ENCODE results near the gene EIF6. TPM values are rescaled to one million over a fixed set of nuclear protein-coding genes. Genes with fewer than 3 reads are reported as not detected.

Gene EIF6
- total and polyA plus RNA-seq, 2 donors (not counting 1 experiment from before 2014, with no cell fraction given) = 117 to 156 TPM

GRCh38 chr20:35293303-35294292 is 9.0 kb upstream of the EIF6 start:
- no peaks in the 10 kb centered on the region for H3K36me3 ChIP-seq (ENCODE audit: control insufficient read depth, insufficient read depth, low read length)
- no peak overlapping the region for H3K4me2 ChIP-seq (ENCODE audit: extremely low read depth, insufficient read depth, low read length)
- H3K9me3 ChIP-seq (ENCODE audit: control insufficient read depth, insufficient read depth, low read depth, low read length) = no peaks in the 10 kb centered on the region
- DNase-seq (ENCODE audit: low read depth in 2 of 2) = no peak
- no peak overlapping the region for H3K4me3 ChIP-seq (replicated peaks in 1 of 4; ENCODE audit: control extremely low read depth in 1 of 4, insufficient read depth in 1 of 4, low read depth in 3 of 4, low read length in 4 of 4)
- no peak overlapping the region for H2AFZ ChIP-seq (ENCODE audit: low read length)
- H3K27ac ChIP-seq (ENCODE audit: insufficient read depth, low read length) = no peak overlapping the region
- no peaks in the 10 kb centered on the region for H4K20me1 ChIP-seq (ENCODE audit: control insufficient read depth, extremely low read depth, insufficient read depth, low read length)
- no peaks in the 10 kb centered on the region for H3K79me2 ChIP-seq (ENCODE audit: control insufficient read depth, insufficient read depth, low read length)
- no peak overlapping the region for H3K9ac ChIP-seq (ENCODE audit: insufficient read depth, low read length)
- H3K4me1 ChIP-seq (ENCODE audit: control insufficient read depth, extremely low read depth, insufficient read depth, low read length) = no peaks in the 10 kb centered on the region
- H3K27me3 ChIP-seq (ENCODE audit: control insufficient read depth, insufficient read depth, low read length) = peaks cover 3% of the 10 kb centered on the region
- no peak for TF ChIP-seq CTCF (conservative IDR thresholded peaks at IDR 0.05 in 1 of 2, IDR thresholded peaks at IDR 0.05 in 1 of 2; ENCODE audit: low read depth in 1 of 2, low read length in 2 of 2)
- no peak for TF ChIP-seq EZH2 (IDR thresholded peaks at IDR 0.05; ENCODE audit: low read length, missing control alignments)

DNA sequence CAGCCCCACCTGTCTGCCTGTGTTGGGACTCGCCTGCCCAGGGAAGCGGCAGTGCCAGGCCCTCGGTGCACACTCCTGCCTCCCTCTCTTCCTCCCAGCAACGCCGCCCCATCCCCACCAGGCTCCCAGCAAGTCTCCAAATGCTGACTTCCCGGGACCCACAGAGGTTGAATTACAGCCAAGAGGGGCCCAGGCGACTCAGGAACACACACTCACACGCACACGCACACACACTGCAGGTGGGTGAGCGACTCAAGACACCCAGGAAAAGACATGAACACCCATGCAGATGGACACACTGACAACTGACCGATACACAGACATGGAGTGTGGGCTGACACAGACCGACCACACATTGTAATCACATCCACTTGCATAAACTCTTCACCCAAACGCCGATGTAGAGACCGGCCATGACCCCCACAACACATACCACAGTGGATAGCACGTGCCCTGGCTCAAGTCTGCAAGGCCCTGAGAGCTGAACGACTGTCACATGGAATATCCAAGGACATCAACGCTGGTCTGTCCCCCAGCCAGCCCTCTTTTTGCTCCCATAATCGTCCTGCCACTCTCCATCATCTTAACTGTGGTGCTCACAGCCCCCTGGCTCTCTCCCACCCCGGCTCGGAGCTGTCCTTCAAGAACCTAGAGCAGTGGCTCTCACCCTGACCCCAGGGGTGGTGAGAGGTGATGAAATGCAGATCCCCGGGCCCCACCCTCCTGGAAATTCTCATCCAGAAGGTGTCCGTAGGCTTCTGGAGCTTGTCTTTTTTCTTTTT is 8.1 kb upstream of the EIF6 start:
- Histone ChIP-seq H3K4me3 (replicated peaks in 1 of 4; ENCODE audit: control extremely low read depth in 1 of 4, insufficient read depth in 1 of 4, low read depth in 3 of 4, low read length in 4 of 4) (no peak overlapping the region), H2AFZ (ENCODE audit: low read length) (no peak overlapping the region), H3K27ac (ENCODE audit: insufficient read depth, low read length) (no peak overlapping the region), H3K9ac (ENCODE audit: insufficient read depth, low read length) (no peak overlapping the region), H3K4me1 (ENCODE audit: control insufficient read depth, extremely low read depth, insufficient read depth, low read length) (no peaks in the 10 kb centered on the region), H3K4me2 (ENCODE audit: extremely low read depth, insufficient read depth, low read length) (no peak overlapping the region), H3K36me3 (ENCODE audit: control insufficient read depth, insufficient read depth, low read length) (no peaks in the 10 kb centered on the region), H4K20me1 (ENCODE audit: control insufficient read depth, extremely low read depth, insufficient read depth, low read length) (no peaks in the 10 kb centered on the region), H3K27me3 (ENCODE audit: control insufficient read depth, insufficient read depth, low read length) (peaks cover 3% of the 10 kb centered on the region), H3K79me2 (ENCODE audit: control insufficient read depth, insufficient read depth, low read length) (no peaks in the 10 kb centered on the region), H3K9me3 (ENCODE audit: control insufficient read depth, insufficient read depth, low read depth, low read length) (no peaks in the 10 kb centered on the region)
- no peak for TF ChIP-seq CTCF (conservative IDR thresholded peaks at IDR 0.05 in 1 of 2, IDR thresholded peaks at IDR 0.05 in 1 of 2; ENCODE audit: low read depth in 1 of 2, low read length in 2 of 2)
- TF ChIP-seq EZH2 (IDR thresholded peaks at IDR 0.05; ENCODE audit: low read length, missing control alignments) = no peak
- DNase-seq (ENCODE audit: low read depth in 2 of 2) = no peak
